IPS-18a (cell line): ENCODE data around the gene GAL3ST1.
"Not testable (repeated sequence)": the region's sequence is repeated elsewhere in the genome, so short reads cannot be mapped to it uniquely, and the experiment has no call there.

Experiments used
- H3K27ac ChIP-seq: one replicate; pipeline ENCODE4 v1.5.1; 2013; ENCODE audit warnings: low read length
- H3K27me3 ChIP-seq: one replicate; pipeline ENCODE4 v1.6.1; 2013; ENCODE audit warnings: mild to moderate bottlenecking, low read length; ENCODE audit not compliant: control insufficient read depth, insufficient read depth
- H3K36me3 ChIP-seq: one replicate; pipeline ENCODE4 v1.6.1; 2013; ENCODE audit warnings: low read depth, low read length; ENCODE audit not compliant: control insufficient read depth
- H3K4me1 ChIP-seq: one replicate; pipeline ENCODE4 v1.6.1; 2013; ENCODE audit warnings: low read depth, low read length; ENCODE audit not compliant: control insufficient read depth
- H3K4me3 ChIP-seq: one replicate; pipeline ENCODE4 v1.5.1; 2013; ENCODE audit warnings: low read length
- H3K9ac ChIP-seq: one replicate; pipeline ENCODE4 v1.6.1; 2013; ENCODE audit warnings: mild to moderate bottlenecking, low read length, moderate library complexity
- H3K9me3 ChIP-seq: one replicate; pipeline ENCODE4 v1.6.1; 2013; ENCODE audit warnings: low read depth, low read length; ENCODE audit not compliant: control insufficient read depth

GAL3ST1 gene

DNA sequence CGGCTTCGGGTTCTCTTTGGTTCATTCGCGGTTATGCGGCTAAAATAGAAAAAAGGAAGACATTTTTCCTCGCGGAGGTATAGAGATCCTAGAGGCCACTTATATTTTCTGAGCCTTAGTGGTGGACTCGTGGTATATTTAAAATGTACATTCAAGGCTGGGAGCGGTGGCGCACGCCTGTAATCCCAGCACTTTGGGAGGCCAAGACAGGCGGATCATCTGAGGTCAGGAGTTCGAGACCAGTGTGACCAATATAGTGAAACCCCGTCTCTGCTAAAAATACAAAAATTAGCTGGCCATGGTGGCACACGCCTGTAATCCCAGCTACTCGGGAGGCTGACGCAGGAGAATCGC lies 17.9 kb upstream of the GAL3ST1 start:
- H3K27ac ChIP-seq, H3K9ac ChIP-seq: not testable (repeated sequence)
- H3K36me3 ChIP-seq = peaks cover 19% of the 10 kb centered on the region

DNA sequence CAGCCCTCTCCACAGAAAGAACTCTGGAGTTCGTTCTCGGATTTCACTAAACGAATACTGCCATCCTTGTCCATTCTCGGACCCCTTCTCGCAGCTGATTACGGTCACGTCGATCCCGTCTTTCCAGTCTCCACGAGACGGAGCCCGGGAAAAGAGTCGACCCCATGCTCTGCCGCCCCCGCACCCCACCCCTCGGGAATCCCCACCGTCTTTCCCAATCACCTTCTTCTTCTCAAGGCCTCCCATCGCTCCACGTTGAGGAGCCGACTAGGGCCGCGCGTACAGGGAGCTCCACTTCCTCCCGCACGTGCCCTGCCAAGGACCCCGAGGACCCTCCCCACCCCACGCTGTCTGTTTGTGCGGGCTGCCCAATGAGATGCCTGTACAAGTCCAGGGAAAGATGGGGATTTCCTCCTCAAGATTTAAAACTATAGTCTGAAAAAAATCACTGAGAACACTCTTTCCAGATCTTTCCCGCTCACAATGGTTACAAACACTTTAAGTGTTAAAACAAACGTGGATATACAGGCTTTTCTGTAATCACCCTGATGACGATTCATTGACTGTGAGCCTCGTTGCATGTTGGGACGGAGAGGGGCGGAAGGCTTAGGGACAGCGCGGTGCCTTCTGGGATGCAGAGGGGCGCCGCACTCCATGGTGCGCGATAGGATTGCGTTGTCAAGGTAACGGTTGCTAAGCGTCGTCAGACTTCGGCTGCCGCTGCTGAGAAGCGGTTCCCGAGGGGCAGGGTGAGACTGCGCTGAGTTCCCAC lies 17.3 kb upstream of the GAL3ST1 start, which contains the start of gene PES1:
PES1 (minus strand) TSS at position 323 of the 772 bp plus-strand sequence; CDS start at position 246, 77 bp downstream.
- peaks cover 16% of the 10 kb centered on the region for H3K27me3 ChIP-seq
- H3K4me3 ChIP-seq = peak within 1 kb of the TSS; percentile 100
- H3K27ac ChIP-seq = peak within 1 kb of the TSS; percentile 100

More for the DNA sequence above, 17.9 kb upstream of the GAL3ST1 start:
- not testable (repeated sequence) for H3K9me3 ChIP-seq, H3K4me1 ChIP-seq, H3K4me3 ChIP-seq
- H3K27me3 ChIP-seq = peaks cover 16% of the 10 kb centered on the region

DNA sequence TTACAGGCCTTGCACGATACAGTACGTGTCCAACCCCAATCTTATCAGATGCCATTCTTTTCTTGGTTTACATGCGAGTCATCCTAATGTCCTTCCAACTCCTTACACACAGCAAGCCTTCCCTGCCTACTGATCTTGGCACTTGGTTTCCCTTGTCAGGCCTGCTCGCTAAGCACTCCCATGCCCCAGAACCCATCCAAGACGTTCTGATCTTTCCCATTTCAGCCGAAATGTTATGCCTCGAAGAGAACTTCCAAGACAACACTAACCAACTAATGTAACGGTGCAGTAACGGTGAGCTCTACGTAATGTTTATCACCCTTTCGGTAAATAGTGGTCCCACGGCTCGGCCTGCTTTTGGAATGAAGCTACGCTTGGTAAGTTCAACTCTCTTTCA lies 16.7 kb upstream of the GAL3ST1 start:
- peaks cover 31% of the 10 kb centered on the region for H3K36me3 ChIP-seq
- peak overlapping the region; percentile 99 for H3K9ac ChIP-seq
- peaks cover 16% of the 10 kb centered on the region for H3K27me3 ChIP-seq
- peak overlapping the region; percentile 100 for H3K4me3 ChIP-seq
- peak overlapping the region; percentile 100 for H3K27ac ChIP-seq
- peaks cover 8% of the 10 kb centered on the region for H3K4me1 ChIP-seq
- H3K9me3 ChIP-seq = no peaks in the 10 kb centered on the region

More for the DNA sequence above, 17.3 kb upstream of the GAL3ST1 start, which contains the start of gene PES1:
- Histone ChIP-seq H3K9me3 (no peaks in the 10 kb centered on the region), H3K4me1 (peaks cover 8% of the 10 kb centered on the region), H3K36me3 (peaks cover 25% of the 10 kb centered on the region), H3K9ac (peak within 1 kb of the TSS; percentile 99)

DNA sequence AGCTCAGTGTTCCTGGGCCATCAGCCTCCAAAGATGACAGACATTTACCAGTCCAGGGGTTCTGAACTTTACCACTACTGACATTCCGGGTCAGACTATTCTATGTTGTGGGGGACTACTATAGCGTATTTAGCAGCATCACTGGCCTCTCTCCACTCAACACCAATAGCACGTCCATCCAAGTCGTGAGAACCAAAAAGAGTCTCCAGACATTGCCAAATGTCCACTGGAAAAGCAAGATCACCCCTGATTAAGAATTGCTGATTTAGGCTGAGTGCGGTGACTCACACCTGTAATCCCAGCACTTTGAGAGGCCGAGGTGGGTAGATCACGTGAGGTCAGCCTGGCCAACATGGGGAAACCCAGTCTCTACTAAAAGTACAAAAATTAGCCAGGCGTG lies 11.9 kb upstream of the GAL3ST1 start:
- no peaks in the 10 kb centered on the region for H3K9me3 ChIP-seq
- H3K9ac ChIP-seq = no peak overlapping the region
- no peaks in the 10 kb centered on the region for H3K27me3 ChIP-seq
- H3K4me3 ChIP-seq = no peak overlapping the region
- peaks cover 8% of the 10 kb centered on the region for H3K4me1 ChIP-seq
- H3K36me3 ChIP-seq = peaks cover 70% of the 10 kb centered on the region
- H3K27ac ChIP-seq = no peak overlapping the region

DNA sequence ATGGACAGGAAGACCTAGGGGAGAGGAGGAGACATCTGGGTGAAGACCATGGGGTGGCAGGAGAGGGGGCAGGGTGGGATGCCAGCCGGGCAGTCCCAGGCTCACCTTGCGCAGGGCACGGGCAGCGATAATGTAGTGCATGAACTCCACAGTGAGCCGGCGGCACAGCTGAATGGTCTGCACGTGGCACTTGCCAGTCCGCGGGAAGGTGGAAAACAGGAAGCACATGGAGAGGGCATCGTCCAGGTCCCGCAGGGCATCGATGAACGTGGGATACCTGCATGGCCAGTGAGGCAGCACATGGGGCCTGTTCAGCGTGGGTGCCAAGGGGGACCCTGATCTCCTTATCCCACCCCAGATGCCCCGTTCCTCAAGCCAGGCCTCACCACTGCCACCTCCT lies 10.0 kb upstream of the GAL3ST1 start:
- Histone ChIP-seq H3K4me3 (no peak overlapping the region), H3K36me3 (peaks cover 90% of the 10 kb centered on the region), H3K27ac (no peak overlapping the region), H3K27me3 (no peaks in the 10 kb centered on the region), H3K4me1 (no peaks in the 10 kb centered on the region), H3K9me3 (no peaks in the 10 kb centered on the region), H3K9ac (no peak overlapping the region)

DNA sequence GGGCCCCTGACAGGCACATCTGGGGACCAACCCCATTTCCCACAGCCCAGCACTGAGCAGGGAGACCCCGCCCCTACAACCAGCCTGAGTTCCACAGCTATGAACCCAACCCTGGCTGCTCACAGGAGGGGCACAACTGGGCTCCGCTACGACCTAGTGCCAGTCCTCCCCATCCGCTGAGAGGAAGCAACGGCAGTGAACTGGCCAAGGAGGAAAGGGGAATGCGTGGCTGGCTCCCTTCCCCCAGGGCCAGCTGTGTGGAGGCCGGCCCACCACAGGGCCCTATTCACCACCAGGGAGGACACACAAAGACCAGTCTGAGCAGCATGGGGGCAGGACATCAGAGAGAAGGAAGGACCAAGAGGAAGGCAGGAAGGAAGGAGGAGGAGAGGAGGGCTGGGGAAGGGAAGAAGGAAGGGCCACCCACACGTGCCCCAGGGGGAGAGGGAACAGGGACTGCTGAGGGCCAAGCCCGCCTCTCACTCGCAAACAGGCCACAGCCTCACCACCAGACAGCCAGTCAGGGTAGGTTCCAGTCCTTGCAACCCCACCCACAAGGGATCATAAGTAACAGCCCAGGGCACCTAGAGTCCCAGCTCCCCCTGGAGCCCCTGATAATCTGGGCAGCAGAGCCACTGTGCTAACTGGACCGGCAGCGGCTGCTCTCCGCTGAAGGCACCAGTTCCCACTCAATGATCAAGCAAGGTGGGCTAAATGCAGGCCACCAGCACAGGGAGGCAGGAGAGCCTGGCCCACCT lies 8.5 kb upstream of the GAL3ST1 start:
- peaks cover 91% of the 10 kb centered on the region for H3K36me3 ChIP-seq
- H3K9ac ChIP-seq = no peak overlapping the region
- H3K27ac ChIP-seq = no peak overlapping the region
- no peaks in the 10 kb centered on the region for H3K4me1 ChIP-seq
- H3K9me3 ChIP-seq = no peaks in the 10 kb centered on the region
- no peak overlapping the region for H3K4me3 ChIP-seq
- no peaks in the 10 kb centered on the region for H3K27me3 ChIP-seq

DNA sequence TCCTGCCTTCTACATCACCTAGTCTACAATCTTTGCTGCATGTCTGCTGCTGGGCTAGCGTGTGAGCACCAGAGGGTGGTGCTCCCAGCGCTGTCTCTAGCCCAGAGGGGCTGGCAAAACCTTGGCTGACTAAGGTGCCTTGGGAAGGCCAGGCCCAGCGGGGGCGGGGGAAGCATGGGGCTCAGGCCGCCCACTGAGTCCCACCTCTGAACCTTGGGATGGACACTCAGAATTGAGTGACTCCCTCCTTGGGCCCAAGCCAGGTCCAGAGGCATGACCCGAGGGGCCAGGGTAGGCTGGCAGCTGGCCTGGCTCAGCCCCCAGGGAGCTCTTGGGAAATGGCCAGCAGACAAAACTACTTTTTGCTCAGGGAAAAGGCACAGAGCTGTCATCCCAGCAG lies 7.6 kb upstream of the GAL3ST1 start:
- Histone ChIP-seq H3K4me3 (no peak overlapping the region), H3K4me1 (no peaks in the 10 kb centered on the region), H3K9ac (no peak overlapping the region), H3K27ac (no peak overlapping the region), H3K27me3 (no peaks in the 10 kb centered on the region), H3K9me3 (no peaks in the 10 kb centered on the region), H3K36me3 (peaks cover 91% of the 10 kb centered on the region)

DNA sequence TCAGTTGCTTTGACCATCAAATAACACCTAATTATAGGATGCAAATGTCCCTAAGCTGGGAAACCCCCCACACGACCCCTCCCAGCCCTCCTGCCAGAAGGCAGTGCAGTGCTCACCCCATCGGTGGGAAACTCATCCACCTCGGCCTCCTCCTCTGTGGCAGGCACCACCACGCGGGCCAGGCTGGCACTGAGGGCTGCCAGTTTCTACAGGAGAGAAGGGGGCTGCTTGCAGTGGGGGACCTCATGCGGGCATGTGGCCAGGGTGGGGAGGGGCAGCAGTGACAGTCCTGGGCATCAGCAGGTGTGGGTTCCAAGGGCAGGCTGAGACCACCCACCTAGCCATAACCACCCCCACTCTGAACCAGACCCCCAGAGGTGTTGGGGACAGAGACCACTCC lies 6.4 kb upstream of the GAL3ST1 start:
- H3K4me3 ChIP-seq = no peak overlapping the region
- no peaks in the 10 kb centered on the region for H3K27me3 ChIP-seq
- H3K36me3 ChIP-seq = peaks cover 91% of the 10 kb centered on the region
- H3K4me1 ChIP-seq = no peaks in the 10 kb centered on the region
- H3K9ac ChIP-seq = no peak overlapping the region
- no peak overlapping the region for H3K27ac ChIP-seq
- no peaks in the 10 kb centered on the region for H3K9me3 ChIP-seq

DNA sequence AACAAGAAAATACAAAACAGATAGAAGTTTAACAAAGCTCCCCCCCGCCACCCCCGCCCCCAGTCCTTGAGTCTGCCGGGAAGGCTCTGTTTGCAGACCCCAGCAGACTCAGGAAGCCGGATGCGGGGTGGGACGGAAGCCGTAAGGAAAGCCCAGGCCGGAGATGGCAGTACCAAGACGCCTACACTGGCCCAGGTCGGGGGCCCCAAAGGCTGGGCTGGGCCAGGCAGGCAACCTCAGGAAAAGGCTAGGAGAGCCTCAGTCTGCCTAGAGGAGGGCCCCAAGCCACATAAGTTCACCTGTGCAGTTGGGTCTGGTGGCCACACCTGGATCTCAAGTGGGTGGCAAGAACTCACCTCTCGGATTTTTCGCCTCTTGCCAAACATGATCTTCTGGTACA lies 4.0 kb upstream of the GAL3ST1 start:
- Histone ChIP-seq H3K27ac (no peak overlapping the region), H3K36me3 (peaks cover 72% of the 10 kb centered on the region), H3K9ac (no peak overlapping the region)

DNA sequence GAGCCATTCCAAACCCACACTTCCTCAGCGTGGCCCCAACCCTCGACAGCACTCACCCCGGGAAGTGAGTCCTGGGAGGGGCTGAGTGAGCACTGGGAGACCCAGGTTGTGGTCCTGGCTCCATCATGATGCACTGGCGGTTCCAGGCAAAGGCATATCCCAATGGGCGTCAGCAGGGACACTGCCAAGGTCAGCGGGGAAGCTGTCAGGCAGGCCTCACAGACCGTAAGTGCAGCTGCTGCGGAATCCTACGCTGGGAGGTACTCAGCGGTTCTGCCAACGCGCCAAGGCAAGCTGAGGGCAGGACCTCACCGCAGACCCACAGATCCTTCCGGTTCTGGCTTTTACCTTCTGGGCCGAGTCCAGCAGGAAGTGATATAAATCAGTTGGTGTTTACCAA lies 1.4 kb upstream of the GAL3ST1 start:
- Histone ChIP-seq H3K9ac (no peak overlapping the region), H3K4me3 (no peak overlapping the region), H3K27ac (no peak overlapping the region), H3K27me3 (no peaks in the 10 kb centered on the region), H3K36me3 (peaks cover 52% of the 10 kb centered on the region), H3K4me1 (peaks cover 12% of the 10 kb centered on the region), H3K9me3 (no peaks in the 10 kb centered on the region)

More for the DNA sequence above, 4.0 kb upstream of the GAL3ST1 start:
- Histone ChIP-seq H3K4me3 (no peak overlapping the region), H3K9me3 (no peaks in the 10 kb centered on the region), H3K27me3 (no peaks in the 10 kb centered on the region), H3K4me1 (peaks cover 7% of the 10 kb centered on the region)

DNA sequence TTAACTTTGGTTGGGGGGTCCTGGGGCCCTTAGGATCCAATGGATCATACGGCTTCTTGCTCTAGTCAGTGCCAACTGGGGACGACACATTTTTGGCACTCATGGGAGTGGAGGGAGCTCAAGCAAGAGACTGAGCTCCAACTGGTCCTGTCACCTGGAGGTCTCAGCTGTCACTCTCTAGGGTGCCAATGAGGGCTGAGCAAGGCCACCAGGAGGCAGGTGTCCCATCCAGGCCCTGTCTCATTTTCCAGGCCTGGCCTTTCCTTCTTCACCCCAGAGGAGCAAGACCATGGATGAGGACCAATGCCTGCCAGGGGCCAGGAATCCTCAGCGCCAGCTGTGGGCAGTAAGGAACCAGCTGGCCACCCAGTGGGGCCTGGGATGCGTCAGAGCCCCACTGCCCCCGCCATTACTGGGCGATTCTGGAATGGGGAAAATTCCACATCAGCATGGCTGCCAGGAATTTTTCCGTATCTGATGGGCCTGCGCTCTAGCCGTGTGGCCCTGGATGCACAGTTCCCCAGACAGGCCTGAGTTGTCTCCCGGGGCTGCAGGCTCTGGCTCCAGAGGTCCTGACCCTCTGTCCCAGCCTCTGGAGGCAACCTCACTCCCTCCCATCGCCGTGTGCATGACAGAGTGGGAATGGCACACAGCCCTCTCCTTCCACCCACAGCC lies 669 bp upstream of the GAL3ST1 start:
- H3K9me3 ChIP-seq = no peaks in the 10 kb centered on the region

More for the DNA sequence above, 669 bp upstream of the GAL3ST1 start:
- peaks cover 45% of the 10 kb centered on the region for H3K36me3 ChIP-seq
- H3K4me3 ChIP-seq = peak overlapping the region; percentile 62
- no peaks in the 10 kb centered on the region for H3K27me3 ChIP-seq
- peaks cover 12% of the 10 kb centered on the region for H3K4me1 ChIP-seq
- H3K27ac ChIP-seq = no peak overlapping the region
- peak overlapping the region; percentile 32 for H3K9ac ChIP-seq
